HCT116 (cell line): ENCODE measurements around the gene PPIL1. TPM values are rescaled to one million over a fixed set of nuclear protein-coding genes. Genes with fewer than 3 reads are reported as not detected.

ENCODE experiments used
- ATAC-seq: fragments of 200-7000 bp; cut with Tn5 transposase; 2 replicates; pipeline ENCODE4 v1.9.1; 2020; ENCODE audit warnings: mild to moderate bottlenecking, moderate library complexity
- BruUV-seq: library from RNA; stranded (reverse); fragments of 400-500 nt; replicated peaks from 2 replicates; lab custom pipeline; 2021; lab: Mats Ljungman, UMichigan
- CTCF ChIA-PET: fragments of 300-600 bp; sonication (Branson Sonifier 250); formaldehyde crosslinking; loops from one replicate; lab custom pipeline; 2021; ENCODE audit warnings: antibody characterized with exemption; lab: Charles Lee
- POLR2A ChIA-PET: fragments of 300-600, 350-600 bp; sonication (Branson Sonifier 250); formaldehyde crosslinking; loops from one replicate; lab custom pipeline; 2021; ENCODE audit warnings: antibody characterized with exemption; lab: Charles Lee
- RAD21 ChIA-PET, 2 experiments: fragments of 300-600 bp; sonication (Branson Sonifier 250); formaldehyde crosslinking; loops; one replicate each; lab custom pipeline; 2023; ENCODE audit warnings: low total read pairs in 2 of 2; ENCODE audit not compliant: uncharacterized antibody in 2 of 2, unreplicated experiment in 2 of 2, low non-redundant PET in 1 of 2; lab: Charles Lee
- DNase-seq: peaks from one replicate; pipeline ENCODE4 v3.0.0-alpha.2; 2010; ENCODE audit warnings: low read depth, low spot score
- H2AFZ ChIP-seq: fragments of 200-600 bp; shearing (Covaris generic), sonication (generic); 2 replicates; pipeline ENCODE4 v1.6.1; 2017; ENCODE audit warnings: low read depth, mixed run types, mixed read lengths, antibody characterized with exemption, low read length; ENCODE audit not compliant: poor library complexity, severe bottlenecking
- H3K27ac ChIP-seq: 2 replicates; pipeline ENCODE4 v1.5.1; 2012; ENCODE audit warnings: low read depth, low read length
- H3K27me3 ChIP-seq: fragments of 200-600 bp; sonication (generic); 2 replicates; pipeline ENCODE4 v1.6.1; 2016; ENCODE audit warnings: mixed run types, low read length, mixed read lengths; ENCODE audit not compliant: insufficient read depth
- H3K36me3 ChIP-seq, 2 experiments: fragments of 200-500 bp in 1 of 2; fragments of 200-600 bp in 1 of 2; sonication (Bioruptor generic) in 1 of 2; sonication (generic) in 1 of 2; 2 replicates each; pipeline versions ENCODE4 v1.5.1 to v1.6.1; 2014 to 2016; ENCODE audit warnings: low read length in 2 of 2, inconsistent platforms in 1 of 2, mixed read lengths in 1 of 2, mixed run types in 1 of 2; ENCODE audit not compliant: insufficient read depth in 2 of 2, control insufficient read depth in 1 of 2
- H3K4me1 ChIP-seq, 2 experiments: fragments of 200-600 bp in 1 of 2; sonication (generic) in 1 of 2; 2 replicates each; pipeline versions ENCODE4 v1.5.1 to v1.6.1; 2012 to 2017; ENCODE audit warnings: low read length in 2 of 2, inconsistent platforms in 1 of 2, mild to moderate bottlenecking in 1 of 2, mixed read lengths in 1 of 2, mixed run types in 1 of 2, moderate library complexity in 1 of 2; ENCODE audit not compliant: insufficient read depth in 2 of 2, control insufficient read depth in 1 of 2
- H3K4me2 ChIP-seq: fragments of 200-600 bp; sonication (generic); 2 replicates; pipeline ENCODE4 v1.6.1; 2017; ENCODE audit warnings: mixed run types, low read length, mixed read lengths
- H3K4me3 ChIP-seq, 2 experiments: fragments of 200-600 bp in 1 of 2; sonication (generic) in 1 of 2; replicated peaks in 1 of 2; 2 replicates each; pipeline ENCODE4 v1.5.1; 2011 to 2016; ENCODE audit warnings: low read length in 2 of 2, control low read depth in 1 of 2, low read depth in 1 of 2, mild to moderate bottlenecking in 1 of 2, mixed read lengths in 1 of 2, mixed run types in 1 of 2
- H3K79me2 ChIP-seq: fragments of 200-600 bp; sonication (generic); 2 replicates; pipeline ENCODE4 v1.6.1; 2017; ENCODE audit warnings: mild to moderate bottlenecking, mixed run types, low read length, moderate library complexity, mixed read lengths; ENCODE audit not compliant: insufficient read depth
- H3K9ac ChIP-seq: fragments of 200-600 bp; sonication (generic); 2 replicates; pipeline ENCODE4 v1.6.1; 2016; ENCODE audit warnings: low read length, mixed read lengths
- H3K9me2 ChIP-seq: fragments of 200-600 bp; sonication (generic), shearing (Covaris generic); 2 replicates; pipeline ENCODE4 v1.6.1; 2017; ENCODE audit warnings: mixed run types, mild to moderate bottlenecking, moderate library complexity; ENCODE audit not compliant: insufficient read depth
- H3K9me3 ChIP-seq, 2 experiments: fragments of 200-500 bp in 1 of 2; fragments of 200-600 bp in 1 of 2; sonication (Bioruptor generic) in 1 of 2; sonication (generic) in 1 of 2; 2 replicates each; pipeline ENCODE4 v1.6.1; 2014 to 2017; ENCODE audit warnings: low read length in 2 of 2, mixed read lengths in 2 of 2, inconsistent platforms in 1 of 2, low read depth in 1 of 2, mild to moderate bottlenecking in 1 of 2, mixed run types in 1 of 2, moderate library complexity in 1 of 2; ENCODE audit not compliant: control insufficient read depth in 1 of 2, insufficient read depth in 1 of 2
- H4K20me1 ChIP-seq: fragments of 200-600 bp; sonication (generic), shearing (Covaris generic); 2 replicates; pipeline ENCODE4 v1.6.1; 2017; ENCODE audit warnings: mixed run types, mild to moderate bottlenecking, moderate library complexity; ENCODE audit not compliant: insufficient read depth
- CTCF ChIP-seq, 3 experiments: fragments of 200-600 bp in 1 of 3; sonication (generic) in 1 of 3; IDR thresholded peaks in 2 of 3; conservative IDR thresholded peaks in 1 of 3; 2 replicates each; pipeline ENCODE4 v1.5.1; 2012 to 2017; ENCODE audit warnings: low read depth in 2 of 3, low read length in 2 of 3, antibody characterized with exemption in 1 of 3, borderline replicate concordance in 1 of 3, control low read depth in 1 of 3, mild to moderate bottlenecking in 1 of 3, mixed read lengths in 1 of 3, mixed run types in 1 of 3, moderate library complexity in 1 of 3; ENCODE audit not compliant: insufficient read depth in 1 of 3
- EGR1 ChIP-seq: IDR thresholded peaks from 2 replicates; pipeline ENCODE4 v1.6.1; 2012; ENCODE audit warnings: low read depth
- MAX ChIP-seq: IDR thresholded peaks from 2 replicates; pipeline ENCODE4 v1.6.1; 2012
- POLR2A ChIP-seq: IDR thresholded peaks from 2 replicates; pipeline ENCODE4 v1.7.0; 2011; ENCODE audit warnings: borderline replicate concordance; ENCODE audit not compliant: insufficient read depth, insufficient read length; ENCODE audit errors: extremely low read depth
- SP1 ChIP-seq: IDR thresholded peaks from 2 replicates; pipeline ENCODE4 v1.6.1; 2012; ENCODE audit warnings: low read depth
- TCF7L2 ChIP-seq: IDR thresholded peaks from 2 replicates; pipeline ENCODE4 v1.7.0; 2011; ENCODE audit warnings: borderline replicate concordance, inconsistent platforms; ENCODE audit not compliant: insufficient read depth, insufficient read length; ENCODE audit errors: extremely low read depth
- YY1 ChIP-seq: IDR thresholded peaks from 2 replicates; pipeline ENCODE4 v1.6.1; 2011; ENCODE audit warnings: low read length, low read depth, moderate library complexity, mild to moderate bottlenecking; ENCODE audit not compliant: insufficient replicate concordance; ENCODE audit errors: extremely low read depth
- ZFX ChIP-seq: fragments of 450-650 bp; IDR thresholded peaks from 2 replicates; pipeline ENCODE4 v1.6.1; 2017
- ZNF274 ChIP-seq: fragments of 200-500 bp; sonication (Bioruptor generic); IDR thresholded peaks from 2 replicates; pipeline ENCODE4 v1.6.1; 2014; ENCODE audit warnings: mild to moderate bottlenecking, low read depth, low read length, inconsistent platforms
- intact Hi-C: fragments of 100-400 bp; cut with micrococcal nuclease; formaldehyde crosslinking; loops from 2 replicates; pipeline ENCODE4 v1.10.0; 2022
- total RNA-seq: library from RNA; stranded (reverse); gene quantifications from one replicate; pipeline ENCODE4 v1.2.1, GENCODE V29; 2021; ENCODE audit not compliant: unreplicated experiment

Gene PPIL1
- total RNA-seq, 1 experiment from 2014 or later, result 42.0 TPM

GRCh38 chr6:36867471-36868224, 7.0 kb downstream of the PPIL1 start:
- Histone ChIP-seq H3K27me3 (no peaks in the 10 kb centered on the region), H3K4me3 (no peak overlapping the region), H3K79me2 (peaks cover 82% of the 10 kb centered on the region), H3K9me3 (no peaks in the 10 kb centered on the region), H3K27ac (no peak overlapping the region), H3K9me2 (no peaks in the 10 kb centered on the region), H3K9ac (no peak overlapping the region), H3K4me2 (no peak overlapping the region), H4K20me1 (no peaks in the 10 kb centered on the region), H3K36me3 (peaks cover 24 to 31% of the 10 kb centered on the region in 2 experiments; a peak in 3 of 4 replicates), H2AFZ (no peak overlapping the region), H3K4me1 (no peaks in the 10 kb centered on the region)
- BruUV-seq, result no TSS peak
- ATAC-seq (no peak), DNase-seq (no peak)
- ChIA-PET CTCF (interaction anchor here (0.7 kb wide), 1 partner anchor 150 kb away, joined by 3 read pairs; no protein-coding TSS in a partner anchor), RAD21 (no interaction called here), POLR2A (no interaction called here)
- TF ChIP-seq ZNF274 (no peak), YY1 (no peak), POLR2A (no peak), MAX (no peak), SP1 (no peak), CTCF (IDR thresholded peaks at IDR 0.05 in 2 of 3, conservative IDR thresholded peaks at IDR 0.05 in 1 of 3; ENCODE audit: borderline replicate concordance in 1 of 3, insufficient read depth in 1 of 3, low read depth in 2 of 3, low read length in 2 of 3) (no peak), TCF7L2 (no peak), EGR1 (no peak), ZFX (no peak)
- intact Hi-C loops, result no loop called here
